ENCODE measurements around the gene ZNF552.
A peak's percentile ranks its signal among the peaks of the same experiment; 100 is the strongest.
"Not testable (repeated sequence)": the region's sequence is repeated elsewhere in the genome, so short reads cannot be mapped to it uniquely, and the experiment has no call there.

The ZNF552 gene

DNA sequence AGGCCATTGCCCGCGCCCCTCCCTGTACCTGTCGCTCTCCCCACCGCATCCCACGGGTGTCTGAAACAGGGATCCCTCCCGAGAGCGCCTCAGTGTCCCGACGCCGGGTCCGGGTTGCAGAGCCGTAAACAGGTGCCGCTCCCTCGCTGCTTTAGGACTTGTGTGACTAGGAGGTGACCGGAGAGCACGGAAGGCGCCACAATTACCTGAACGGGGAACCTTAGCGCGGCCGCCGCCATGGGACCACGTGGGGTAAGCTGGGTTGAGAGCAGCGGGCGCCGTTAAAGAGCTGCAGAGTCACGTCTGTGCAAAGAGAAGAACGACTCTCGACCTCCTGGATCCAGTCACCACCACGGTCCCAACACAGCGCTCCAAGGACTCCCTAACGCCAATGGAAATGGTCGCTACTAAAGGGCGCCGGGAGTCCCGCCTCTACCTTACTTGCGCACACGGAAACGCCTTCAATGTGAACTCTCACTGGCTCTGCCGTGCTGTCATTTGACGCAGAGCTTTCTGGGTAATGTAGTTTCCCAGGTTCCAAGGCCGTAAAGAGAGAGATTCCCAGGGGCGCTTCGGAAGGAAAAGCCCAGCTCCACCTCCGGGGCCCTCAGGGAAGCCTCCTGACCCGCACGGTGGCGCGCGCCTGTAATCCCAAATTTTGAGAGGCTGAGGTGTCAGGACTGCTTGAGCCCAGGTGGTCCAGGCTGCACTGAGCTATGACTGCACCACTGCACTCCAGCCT lies at the start of gene ZNF552:
Gene ZNF552, minus strand, starts transcription at position 409 of the 742 bp plus-strand sequence. Its CDS starts 170 bp downstream, at position 239.
- peak; percentile 86 for DNase-seq
- Mint-ChIP-seq H3K4me3 (peak within 1 kb of the TSS; percentile 94), H3K27me3 (no peaks in the 10 kb centered on the region), H3K27ac (peak within 1 kb of the TSS; percentile 93), H3K4me1 (peaks cover 52% of the 10 kb centered on the region), H3K36me3 (peaks cover 26% of the 10 kb centered on the region), H3K9me3 (no peaks in the 10 kb centered on the region)
- CTCF ChIA-PET: no interaction called here

DNA sequence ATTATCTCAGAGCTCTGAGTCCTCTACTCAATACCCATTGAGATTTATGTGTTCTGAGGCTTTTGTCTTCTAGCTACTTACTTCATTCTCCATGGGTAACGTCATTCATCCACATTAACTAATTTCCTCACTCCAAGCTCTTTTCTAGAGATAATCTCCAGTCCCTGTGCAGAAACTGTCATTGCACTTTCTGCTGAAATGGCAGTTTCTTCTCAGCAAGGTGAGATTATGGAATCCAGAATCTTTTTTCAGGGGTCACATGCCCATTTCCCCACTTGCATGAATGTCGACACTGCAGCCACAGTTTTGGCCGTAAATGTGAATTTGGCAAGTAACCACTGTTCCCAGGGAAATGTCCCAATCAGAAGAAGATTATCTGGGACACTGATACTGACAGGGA lies 47.6 kb upstream of the ZNF552 start:
- H3K27me3 Mint-ChIP-seq, CTCF ChIA-PET: not testable (repeated sequence)

DNA sequence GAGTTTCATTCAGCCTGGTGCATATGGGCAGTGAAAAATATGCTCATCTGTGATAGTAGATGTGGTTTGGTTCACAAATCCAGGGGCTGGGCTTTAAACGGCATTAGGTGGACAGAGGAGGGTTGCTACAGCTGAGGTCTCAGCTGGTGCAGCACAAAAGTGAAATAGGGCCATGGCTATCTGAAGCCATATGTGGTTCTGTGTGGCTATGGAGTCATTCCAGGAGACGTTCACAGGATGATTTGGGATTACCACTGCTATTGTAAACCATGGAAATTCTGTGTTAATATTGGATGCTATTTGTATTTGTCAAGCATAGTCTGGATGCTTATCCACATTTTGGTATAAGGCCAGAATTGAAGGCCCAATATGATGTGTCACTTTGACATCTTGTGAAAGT lies 39.4 kb upstream of the ZNF552 start:
- DNase-seq, H3K27ac Mint-ChIP-seq, H3K4me3 Mint-ChIP-seq, CTCF ChIA-PET, H3K27me3 Mint-ChIP-seq: not testable (repeated sequence)
- peaks cover 80% of the 10 kb centered on the region for H3K36me3 Mint-ChIP-seq
- peaks cover 37% of the 10 kb centered on the region for H3K9me3 Mint-ChIP-seq
- H3K4me1 Mint-ChIP-seq: peaks cover 22% of the 10 kb centered on the region

More for the DNA sequence above, 47.6 kb upstream of the ZNF552 start:
- not testable (repeated sequence) for H3K4me1 Mint-ChIP-seq, H3K27ac Mint-ChIP-seq, H3K4me3 Mint-ChIP-seq, DNase-seq
- Mint-ChIP-seq H3K36me3 (peaks cover 87% of the 10 kb centered on the region), H3K9me3 (peaks cover 56% of the 10 kb centered on the region)

DNA sequence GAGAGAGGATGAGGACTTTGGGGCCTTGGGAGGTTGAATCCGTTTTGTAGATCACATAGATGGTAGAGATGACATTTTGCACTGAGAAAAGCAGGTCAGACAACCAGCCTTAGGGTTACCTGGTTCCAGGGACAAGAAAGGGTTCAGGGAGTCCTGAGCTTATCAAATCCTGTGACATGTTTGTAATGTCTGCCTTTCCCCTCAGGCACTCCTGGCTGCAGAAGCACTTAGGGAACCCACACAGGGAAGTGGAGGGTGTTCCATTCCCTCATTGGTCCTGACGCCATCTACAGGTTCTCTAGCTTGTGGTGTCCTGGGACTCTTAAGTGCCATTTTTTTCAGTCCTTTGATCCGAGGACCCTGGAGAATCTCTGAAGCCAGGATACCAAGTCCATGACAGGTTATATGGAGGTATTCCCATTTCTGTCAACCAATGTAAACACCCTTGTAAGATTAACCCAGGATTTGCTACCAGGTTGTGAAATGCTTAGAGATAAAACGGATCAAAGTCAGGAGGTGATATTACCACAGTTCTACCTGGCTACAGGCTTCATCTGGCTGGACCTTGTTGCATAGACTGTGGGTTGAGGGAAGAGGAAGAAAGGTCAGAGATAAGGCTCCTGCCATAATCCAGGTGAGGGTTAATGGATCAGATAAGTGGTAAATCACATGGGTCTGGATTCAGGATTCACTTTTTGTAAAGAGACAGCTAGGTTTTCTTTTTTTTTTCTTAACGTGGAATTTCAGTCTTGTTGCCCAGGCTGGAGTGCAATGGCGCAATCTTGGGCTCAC lies 37.3 kb upstream of the ZNF552 start:
- H3K4me3 Mint-ChIP-seq, CTCF ChIA-PET, H3K27ac Mint-ChIP-seq, DNase-seq, H3K27me3 Mint-ChIP-seq: not testable (repeated sequence)
- Mint-ChIP-seq H3K36me3 (peaks cover 71% of the 10 kb centered on the region), H3K9me3 (peaks cover 25% of the 10 kb centered on the region), H3K4me1 (peaks cover 25% of the 10 kb centered on the region)

DNA sequence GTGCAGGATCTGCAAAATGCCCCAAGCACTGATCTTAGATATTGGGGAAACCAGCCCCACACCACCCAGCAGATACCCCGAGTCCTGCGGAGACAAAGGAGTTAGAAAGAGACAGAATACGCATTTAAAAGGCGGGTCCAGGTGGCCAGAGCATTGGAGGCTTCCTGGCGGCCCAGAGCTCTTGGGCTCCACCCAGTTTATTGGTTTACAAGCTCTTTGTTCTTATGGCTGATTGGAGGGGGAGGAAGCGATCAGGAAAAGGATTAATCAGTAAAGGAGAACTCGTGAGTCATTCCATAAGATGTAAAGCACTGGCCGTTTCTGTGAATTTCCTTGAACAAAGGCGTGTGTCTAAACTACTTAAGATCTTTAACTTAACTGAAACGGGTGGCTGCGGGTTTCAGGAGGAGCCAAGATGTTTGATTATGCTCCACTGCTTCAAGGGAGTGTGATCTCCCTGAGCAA lies 35.9 kb upstream of the ZNF552 start:
- Mint-ChIP-seq H3K9me3 (peaks cover 18% of the 10 kb centered on the region), H3K36me3 (peaks cover 65% of the 10 kb centered on the region), H3K4me1 (peaks cover 25% of the 10 kb centered on the region), H3K27me3 (no peaks in the 10 kb centered on the region), H3K27ac (peak overlapping the region; percentile 95), H3K4me3 (peak overlapping the region; percentile 87)
- peak; percentile 34 for DNase-seq
- CTCF ChIA-PET: interaction anchor here (0.7 kb wide), 1 partner anchor 31 kb away, joined by 3 read pairs; no protein-coding TSS in a partner anchor

DNA sequence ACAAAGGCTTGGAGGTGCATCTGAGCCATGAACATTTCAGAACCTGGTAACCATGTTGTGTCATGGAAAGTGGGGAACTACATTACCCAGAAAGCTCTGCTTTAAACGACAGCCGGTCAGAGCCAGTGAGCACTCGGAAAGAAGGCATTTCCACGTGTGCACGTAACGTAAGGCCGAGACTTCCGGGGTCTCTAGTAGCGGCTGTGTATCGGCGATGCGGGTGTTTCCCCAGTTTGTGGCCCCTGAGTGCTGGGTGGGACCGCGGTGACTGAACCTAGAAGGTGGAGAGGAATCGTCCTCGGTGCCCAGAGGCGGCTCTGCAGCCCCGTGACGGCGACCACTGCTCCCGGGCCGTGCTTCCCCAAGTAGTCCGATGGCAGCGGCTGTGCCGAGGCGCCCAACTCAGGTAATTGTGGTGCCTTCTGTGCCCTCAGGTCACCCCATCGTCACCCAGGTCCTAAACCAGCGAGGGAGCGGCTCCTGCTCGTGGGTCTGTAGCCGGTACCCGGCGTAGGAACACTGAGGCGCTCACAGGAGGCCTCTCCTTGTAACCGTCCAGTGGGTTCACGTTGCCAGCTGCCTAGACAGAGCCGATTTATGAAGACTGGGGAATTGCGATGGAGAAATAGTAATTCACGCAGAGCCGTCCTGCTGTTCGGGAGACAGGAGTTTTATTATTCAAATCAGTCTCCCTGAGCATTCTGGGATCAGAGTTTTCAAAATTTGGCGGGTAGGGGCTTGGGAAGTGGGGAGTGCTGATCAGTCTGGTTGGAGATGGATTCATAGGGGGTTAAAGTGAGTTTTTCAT lies 35.2 kb upstream of the ZNF552 start, which contains the start of gene ZNF587:
Gene ZNF587, plus strand, starts transcription at position 194 of the 808 bp plus-strand sequence. Its CDS starts 180 bp downstream, at position 374.
- H3K4me3 Mint-ChIP-seq: peak within 1 kb of the TSS; percentile 87
- peaks cover 67% of the 10 kb centered on the region for H3K36me3 Mint-ChIP-seq
- H3K9me3 Mint-ChIP-seq: peaks cover 17% of the 10 kb centered on the region
- CTCF ChIA-PET: interaction anchor here (0.7 kb wide), 2 partner anchors 30 to 190 kb away, joined by 3 read pairs; no protein-coding TSS in a partner anchor
- DNase-seq: peak; percentile 88
- H3K4me1 Mint-ChIP-seq: peaks cover 25% of the 10 kb centered on the region
- H3K27me3 Mint-ChIP-seq: not testable (repeated sequence)
- H3K27ac Mint-ChIP-seq: peak within 1 kb of the TSS; percentile 95

DNA sequence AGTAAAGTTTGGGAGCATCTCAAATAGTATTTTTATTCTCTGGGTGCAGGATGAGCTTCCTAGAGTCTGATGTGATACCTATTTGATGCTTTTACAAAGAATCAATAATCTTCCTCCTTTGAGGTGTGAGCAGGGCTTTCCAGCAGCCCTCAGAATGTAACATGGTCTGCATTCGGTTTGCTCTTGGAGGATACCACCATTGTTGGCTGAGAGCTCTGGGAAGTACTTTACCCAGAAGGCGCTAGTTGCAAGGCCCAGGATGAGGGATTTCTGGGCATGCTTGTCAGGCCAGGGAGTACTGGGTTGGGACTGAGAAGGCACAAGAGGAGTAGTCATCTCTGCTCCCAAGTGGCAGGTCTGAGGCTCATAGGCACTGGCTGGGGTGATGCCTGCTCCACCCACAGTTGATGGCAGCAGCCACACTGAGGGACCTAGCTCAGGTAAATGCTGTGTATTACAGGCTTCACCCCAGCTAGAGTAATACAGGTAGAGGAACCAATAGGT lies 34.5 kb upstream of the ZNF552 start:
- not testable (repeated sequence) for H3K27me3 Mint-ChIP-seq, DNase-seq
- Mint-ChIP-seq H3K27ac (peak overlapping the region; percentile 95), H3K9me3 (peaks cover 17% of the 10 kb centered on the region), H3K36me3 (peaks cover 67% of the 10 kb centered on the region), H3K4me1 (peaks cover 25% of the 10 kb centered on the region), H3K4me3 (peak overlapping the region; percentile 87)
- CTCF ChIA-PET: interaction anchor here (0.7 kb wide), 1 partner anchor 191 kb away, joined by 3 read pairs; no protein-coding TSS in a partner anchor

DNA sequence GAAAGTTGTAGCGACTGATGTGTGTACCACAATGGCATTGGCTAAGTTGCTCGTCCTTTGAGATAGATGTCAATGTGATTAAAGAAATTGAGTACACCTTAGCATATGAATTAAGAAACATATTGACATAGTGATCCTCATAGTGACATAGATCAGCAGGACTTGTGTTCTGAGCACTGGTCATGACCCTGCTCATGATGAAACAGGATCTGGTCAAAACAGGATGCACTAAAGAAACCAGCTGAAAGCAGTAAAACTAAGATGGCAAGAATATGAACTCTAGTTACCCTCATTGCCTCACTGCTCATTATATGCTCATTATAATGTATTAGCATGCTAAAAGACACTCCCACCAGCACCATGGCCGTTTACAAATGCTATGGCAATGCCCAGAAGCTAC lies 32.5 kb upstream of the ZNF552 start:
- CTCF ChIA-PET, H3K9me3 Mint-ChIP-seq, H3K27me3 Mint-ChIP-seq, H3K27ac Mint-ChIP-seq, H3K4me3 Mint-ChIP-seq, DNase-seq: not testable (repeated sequence)
- Mint-ChIP-seq H3K4me1 (peaks cover 25% of the 10 kb centered on the region), H3K36me3 (peaks cover 61% of the 10 kb centered on the region)

DNA sequence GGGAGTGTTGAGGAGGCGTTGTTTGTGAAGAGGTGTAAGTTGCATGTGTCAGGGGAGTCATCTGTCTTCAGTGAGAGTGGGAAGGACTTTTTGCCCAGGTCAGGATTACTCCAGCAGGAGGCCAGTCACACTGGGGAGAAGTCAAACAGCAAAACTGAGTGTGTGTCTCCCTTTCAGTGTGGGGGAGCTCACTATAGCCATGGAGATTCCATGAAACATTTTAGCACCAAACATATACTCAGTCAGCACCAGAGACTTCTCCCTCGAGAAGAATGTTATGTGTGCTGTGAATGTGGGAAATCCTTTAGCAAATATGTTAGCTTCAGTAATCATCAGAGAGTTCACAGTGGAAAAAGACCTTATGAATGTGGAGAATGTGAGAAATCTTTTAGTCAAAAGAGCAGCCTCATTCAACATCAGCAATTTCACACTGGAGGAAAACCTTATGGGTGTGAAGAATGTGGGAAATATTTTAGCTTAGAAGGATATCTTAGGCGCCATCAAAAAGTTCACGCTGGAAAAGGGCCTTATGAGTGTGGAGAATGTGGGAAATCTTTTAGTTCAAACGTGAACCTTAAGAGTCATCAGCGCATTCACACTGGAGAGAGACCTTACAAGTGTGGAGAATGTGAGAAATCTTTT lies 26.5 kb upstream of the ZNF552 start:
- H3K27me3 Mint-ChIP-seq: no peaks in the 10 kb centered on the region
- peak overlapping the region; percentile 7 for H3K27ac Mint-ChIP-seq

DNA sequence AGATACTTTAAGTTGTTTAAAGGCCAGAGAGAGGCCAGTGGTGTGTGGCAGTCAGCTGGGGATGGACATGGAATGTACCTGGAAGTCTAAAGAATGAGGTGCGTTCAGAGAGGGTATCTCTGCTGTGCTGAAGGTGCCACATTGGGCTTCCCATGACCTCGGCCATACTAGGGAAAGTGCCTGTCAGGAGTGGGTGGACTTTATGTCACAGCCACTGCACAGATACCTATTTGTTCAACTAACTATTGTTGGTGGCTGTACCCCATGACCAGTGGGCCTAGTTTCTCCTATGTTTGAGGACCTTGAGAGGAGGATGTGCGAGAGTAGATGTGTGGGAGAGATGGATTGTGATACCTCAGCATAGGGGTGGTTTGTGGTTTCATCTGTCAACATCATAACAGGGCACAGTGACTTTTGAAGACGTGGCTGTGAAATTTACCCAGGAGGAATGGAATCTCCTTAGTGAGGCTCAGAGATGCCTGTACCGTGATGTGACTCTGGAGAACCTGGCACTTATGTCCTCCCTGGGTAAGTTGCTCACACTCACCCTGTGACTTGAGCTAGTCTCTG lies 24.0 kb upstream of the ZNF552 start:
- Mint-ChIP-seq H3K27ac (peak overlapping the region; percentile 60), H3K36me3 (peaks cover 52% of the 10 kb centered on the region), H3K4me1 (peaks cover 12% of the 10 kb centered on the region)
- H3K9me3 Mint-ChIP-seq, DNase-seq, H3K4me3 Mint-ChIP-seq, H3K27me3 Mint-ChIP-seq, CTCF ChIA-PET: not testable (repeated sequence)

More for the DNA sequence above, 26.5 kb upstream of the ZNF552 start:
- Mint-ChIP-seq H3K4me3 (no peak overlapping the region), H3K36me3 (peaks cover 68% of the 10 kb centered on the region), H3K9me3 (no peaks in the 10 kb centered on the region), H3K4me1 (peaks cover 12% of the 10 kb centered on the region)
- no peak for DNase-seq
- CTCF ChIA-PET: no interaction called here

DNA sequence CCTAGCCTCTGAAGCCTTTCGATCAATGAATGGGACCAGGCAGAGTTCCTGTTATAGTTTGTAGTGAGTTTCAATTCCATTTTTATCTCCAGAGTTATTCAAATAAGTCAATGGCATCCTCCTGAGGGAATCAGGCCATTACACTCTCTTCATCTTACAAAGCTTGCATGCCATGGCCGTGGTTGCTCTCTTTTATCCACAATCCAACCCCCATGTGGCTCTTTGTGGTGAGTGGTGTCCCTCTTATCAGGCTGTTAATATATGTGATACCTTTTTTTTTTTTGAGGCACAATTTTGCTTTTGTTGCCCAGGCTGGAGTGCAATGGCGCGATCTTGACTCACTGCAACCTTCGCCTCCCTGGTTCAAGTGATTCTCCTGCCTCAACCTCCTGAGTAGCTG lies 22.3 kb upstream of the ZNF552 start:
- CTCF ChIA-PET, H3K4me3 Mint-ChIP-seq: not testable (repeated sequence)
- H3K36me3 Mint-ChIP-seq: peaks cover 44% of the 10 kb centered on the region

DNA sequence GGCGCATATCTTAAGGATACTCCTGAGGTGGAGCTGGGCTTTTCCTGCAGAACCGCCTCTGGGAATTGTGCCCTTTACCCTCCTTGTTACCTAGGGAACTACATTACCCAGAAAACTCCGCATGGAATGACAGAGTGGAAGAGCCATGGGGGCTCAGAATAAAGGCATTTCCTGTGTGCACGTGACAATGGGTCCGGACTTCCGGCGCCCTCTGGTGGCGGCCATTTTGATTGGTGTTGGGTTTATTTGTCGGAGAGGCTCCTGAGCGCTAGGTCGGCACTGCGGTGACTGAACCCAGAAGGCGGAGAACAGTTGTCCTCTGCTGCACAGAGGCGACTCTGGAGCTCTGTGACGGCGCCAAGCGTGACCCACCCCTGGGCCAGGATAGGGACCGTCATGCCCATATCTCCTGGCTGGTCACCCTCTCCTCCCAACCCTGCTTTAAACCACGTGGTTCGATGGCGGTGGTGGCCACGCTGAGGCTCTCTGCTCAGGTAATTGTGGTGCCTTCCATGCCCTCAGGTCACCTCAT lies 15.4 kb upstream of the ZNF552 start, which contains the start of gene ZNF587B:
Gene ZNF587B, plus strand, starts transcription at position 229 of the 532 bp plus-strand sequence. Its CDS starts 230 bp downstream, at position 459.
- H3K4me1 Mint-ChIP-seq: no peaks in the 10 kb centered on the region
- H3K36me3 Mint-ChIP-seq: peaks cover 50% of the 10 kb centered on the region
- peak within 1 kb of the TSS; percentile 33 for H3K27ac Mint-ChIP-seq
- CTCF ChIA-PET: interaction anchor here (0.9 kb wide), 1 partner anchor 424 kb away, joined by 3 read pairs; no protein-coding TSS in a partner anchor
- peak; percentile 37 for DNase-seq
- H3K27me3 Mint-ChIP-seq: no peaks in the 10 kb centered on the region
- H3K4me3 Mint-ChIP-seq: no peak within 1 kb of the TSS
- H3K9me3 Mint-ChIP-seq: peaks cover 5% of the 10 kb centered on the region

More for the DNA sequence above, 22.3 kb upstream of the ZNF552 start:
- not testable (repeated sequence) for H3K9me3 Mint-ChIP-seq, H3K27me3 Mint-ChIP-seq, DNase-seq, H3K27ac Mint-ChIP-seq
- H3K4me1 Mint-ChIP-seq: peaks cover 12% of the 10 kb centered on the region

DNA sequence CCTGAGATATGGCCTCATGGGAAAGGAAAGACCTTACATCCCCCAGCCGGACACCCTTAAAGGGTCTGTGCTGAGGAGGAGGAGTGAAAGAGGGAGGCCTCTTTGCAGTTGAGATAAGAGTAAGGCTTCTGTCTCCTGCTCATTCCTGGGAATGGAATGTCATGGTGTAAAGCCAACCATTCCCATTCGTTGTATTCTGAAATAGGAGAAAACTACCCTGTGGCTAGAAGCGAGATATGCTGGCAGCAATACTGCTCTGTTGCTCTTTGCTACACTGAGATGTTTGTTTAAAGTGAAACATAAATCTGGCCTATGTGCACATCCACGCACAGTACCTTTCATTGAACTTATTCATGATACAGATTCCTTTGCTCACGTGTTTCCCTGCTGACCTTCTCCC lies 14.6 kb upstream of the ZNF552 start:
- Mint-ChIP-seq H3K4me1 (peaks cover 3% of the 10 kb centered on the region), H3K9me3 (peaks cover 5% of the 10 kb centered on the region), H3K27me3 (no peaks in the 10 kb centered on the region), H3K4me3 (no peak overlapping the region), H3K36me3 (peaks cover 55% of the 10 kb centered on the region), H3K27ac (peak overlapping the region; percentile 33)
- CTCF ChIA-PET: no interaction called here
- no peak for DNase-seq

Measured in activated naive CD4-positive, alpha-beta T cell treated with anti-CD3 and anti-CD28 coated beads, Interleukin-2, amount 10 ng/mL, durations not matched to agents 7 days and 5 days (primary cell).